Activated CD4-positive, alpha-beta T cell treated with anti-CD3 and anti-CD28 coated beads, Interleukin-2, amount 10 ng/mL, durations not matched to agents 7 days and 5 days (primary cell): Measurements from ENCODE around the gene ADAMTS7. TPM values are rescaled to one million over a fixed set of nuclear protein-coding genes. Genes with fewer than 3 reads are reported as not detected.
"Not testable (repeated sequence)": the region's sequence is repeated elsewhere in the genome, so short reads cannot be mapped to it uniquely, and the experiment has no call there.

Experiments
- CTCF ChIA-PET: fragments of 350-600 bp; sonication (Branson Sonifier 250); formaldehyde crosslinking; loops from one replicate; lab custom pipeline; 2021; ENCODE audit warnings: antibody characterized with exemption; lab: Charles Lee
- POLR2A ChIA-PET: fragments of 350-600 bp; sonication (Branson Sonifier 250); formaldehyde crosslinking; loops from one replicate; lab custom pipeline; 2021; ENCODE audit warnings: antibody characterized with exemption; lab: Charles Lee
- DNase-seq: peaks from one replicate; pipeline ENCODE4 v3.0.0-alpha.2; 2020
- H3K27ac Mint-ChIP-seq: one replicate; pipeline ENCODE4 v1.8.0; 2021; ENCODE audit warnings: mild to moderate bottlenecking, moderate library complexity, mixed read lengths
- H3K27me3 Mint-ChIP-seq: one replicate; pipeline ENCODE4 v1.8.0; 2021; ENCODE audit warnings: mixed read lengths
- H3K36me3 Mint-ChIP-seq: one replicate; pipeline ENCODE4 v1.8.0; 2021; ENCODE audit warnings: low read depth, mixed read lengths
- H3K4me1 Mint-ChIP-seq: one replicate; pipeline ENCODE4 v1.8.0; 2021; ENCODE audit warnings: mixed read lengths
- H3K4me3 Mint-ChIP-seq: one replicate; pipeline ENCODE4 v1.8.0; 2021; ENCODE audit warnings: mild to moderate bottlenecking, moderate library complexity, mixed read lengths
- H3K9me3 Mint-ChIP-seq: one replicate; pipeline ENCODE4 v1.8.0; 2021; ENCODE audit warnings: mixed read lengths
- total RNA-seq, 2 experiments: library from RNA; stranded (reverse); gene quantifications; one replicate each; pipeline ENCODE4 v1.2.3, GENCODE V29; 2021

ADAMTS7 gene
- total RNA-seq, 2 experiments from 2014 or later: 0.10 to 0.12 TPM

GRCh38 chr15:78757636-78757905, 53.7 kb downstream of the ADAMTS7 start:
- no peak for DNase-seq
- Mint-ChIP-seq H3K4me1 (peaks cover 25% of the 10 kb centered on the region), H3K27ac (peak overlapping the region; percentile 79), H3K4me3 (no peak overlapping the region), H3K27me3 (no peaks in the 10 kb centered on the region), H3K36me3 (no peaks in the 10 kb centered on the region), H3K9me3 (no peaks in the 10 kb centered on the region)
- ChIA-PET CTCF (interaction anchor here (0.7 kb wide), 1 partner anchor 131 kb away, joined by 3 read pairs; no protein-coding TSS in a partner anchor), POLR2A (no interaction called here)

- H3K36me3 Mint-ChIP-seq, H3K4me3 Mint-ChIP-seq, POLR2A ChIA-PET, H3K9me3 Mint-ChIP-seq, H3K27me3 Mint-ChIP-seq, DNase-seq: not testable (repeated sequence)
- peak overlapping the region; percentile 79 for H3K27ac Mint-ChIP-seq
- H3K4me1 Mint-ChIP-seq: peaks cover 23% of the 10 kb centered on the region
- CTCF ChIA-PET: interaction anchor here (1.1 kb wide), 1 partner anchor 52 kb away, joined by 3 read pairs; no protein-coding TSS in a partner anchor
These were observed 54.3 kb downstream of the ADAMTS7 start for GRCh38 chr15:78756781-78757635.

GRCh38 chr15:78755900-78756591, 55.2 kb downstream of the ADAMTS7 start:
- peaks cover 14% of the 10 kb centered on the region for H3K4me1 Mint-ChIP-seq
- POLR2A ChIA-PET, H3K9me3 Mint-ChIP-seq, H3K27me3 Mint-ChIP-seq, H3K27ac Mint-ChIP-seq, H3K36me3 Mint-ChIP-seq, H3K4me3 Mint-ChIP-seq: not testable (repeated sequence)
- peak; percentile 50 for DNase-seq
- CTCF ChIA-PET: interaction anchor here (1.1 kb wide), 1 partner anchor 53 kb away, joined by 3 read pairs; no protein-coding TSS in a partner anchor

DNA sequence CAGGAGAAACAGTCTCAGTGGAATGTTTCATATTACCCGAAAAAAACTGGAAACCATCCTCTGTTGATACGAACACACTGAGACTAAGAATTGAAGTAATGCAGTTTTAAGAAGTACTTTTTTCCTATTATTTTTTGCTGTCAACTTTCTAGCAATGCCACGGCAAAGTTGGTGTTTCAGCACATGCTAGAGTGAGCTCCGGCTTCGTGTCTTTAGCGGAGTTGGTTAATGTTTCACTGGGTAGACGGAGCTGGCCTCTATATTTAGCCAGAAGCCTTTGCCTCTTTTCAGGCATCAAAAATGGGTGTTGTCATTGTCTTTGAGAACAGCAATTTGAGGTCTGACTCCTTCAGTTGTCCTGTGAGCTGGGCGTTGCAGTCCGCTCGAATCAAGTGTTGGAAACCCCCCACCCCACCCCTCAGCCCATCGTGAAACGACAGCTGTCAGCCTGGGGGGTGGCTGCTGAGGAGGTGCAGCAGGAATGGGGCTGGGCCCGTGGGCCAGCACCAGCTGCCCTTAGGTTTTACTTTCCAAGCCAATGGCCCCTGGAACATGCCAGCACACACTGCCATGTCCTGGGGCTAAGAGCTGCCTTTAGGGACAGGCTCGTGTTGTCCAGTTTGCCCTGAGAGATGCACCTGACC, 56.5 kb downstream of the ADAMTS7 start:
- POLR2A ChIA-PET, H3K27me3 Mint-ChIP-seq, DNase-seq, H3K36me3 Mint-ChIP-seq, H3K27ac Mint-ChIP-seq, H3K4me3 Mint-ChIP-seq, H3K9me3 Mint-ChIP-seq: not testable (repeated sequence)
- peaks cover 13% of the 10 kb centered on the region for H3K4me1 Mint-ChIP-seq
- CTCF ChIA-PET: interaction anchor here (1.7 kb wide), 1 partner anchor 54 kb away, joined by 4 read pairs; no protein-coding TSS in a partner anchor

- DNase-seq, H3K27ac Mint-ChIP-seq, H3K36me3 Mint-ChIP-seq, H3K4me3 Mint-ChIP-seq, H3K9me3 Mint-ChIP-seq, H3K27me3 Mint-ChIP-seq, POLR2A ChIA-PET: not testable (repeated sequence)
- CTCF ChIA-PET: interaction anchor here (1.7 kb wide), 1 partner anchor 55 kb away, joined by 4 read pairs; no protein-coding TSS in a partner anchor
- peaks cover 13% of the 10 kb centered on the region for H3K4me1 Mint-ChIP-seq
These were observed 57.3 kb downstream of the ADAMTS7 start for GRCh38 chr15:78753751-78754535.

DNA sequence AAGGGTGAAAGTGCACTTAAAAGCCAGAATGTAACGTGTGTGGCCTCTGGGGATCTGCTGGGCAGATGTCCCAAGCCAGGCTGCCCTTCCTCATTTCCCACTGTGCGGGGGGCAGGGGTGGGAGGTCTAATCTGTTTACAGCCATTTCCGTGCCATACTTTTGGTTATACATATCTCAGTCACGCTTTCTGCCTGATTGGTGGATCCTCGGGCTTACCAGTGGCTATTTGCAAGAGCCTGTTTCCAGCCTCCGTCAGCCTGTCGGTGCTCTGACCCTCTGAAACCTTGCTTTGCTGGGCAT, 58.0 kb downstream of the ADAMTS7 start:
- CTCF ChIA-PET: interaction anchor here (0.6 kb wide), 1 partner anchor 60 kb away, joined by 3 read pairs; no protein-coding TSS in a partner anchor
- H3K27ac Mint-ChIP-seq, POLR2A ChIA-PET, DNase-seq, H3K9me3 Mint-ChIP-seq, H3K27me3 Mint-ChIP-seq, H3K4me3 Mint-ChIP-seq, H3K36me3 Mint-ChIP-seq: not testable (repeated sequence)
- peaks cover 13% of the 10 kb centered on the region for H3K4me1 Mint-ChIP-seq

DNA sequence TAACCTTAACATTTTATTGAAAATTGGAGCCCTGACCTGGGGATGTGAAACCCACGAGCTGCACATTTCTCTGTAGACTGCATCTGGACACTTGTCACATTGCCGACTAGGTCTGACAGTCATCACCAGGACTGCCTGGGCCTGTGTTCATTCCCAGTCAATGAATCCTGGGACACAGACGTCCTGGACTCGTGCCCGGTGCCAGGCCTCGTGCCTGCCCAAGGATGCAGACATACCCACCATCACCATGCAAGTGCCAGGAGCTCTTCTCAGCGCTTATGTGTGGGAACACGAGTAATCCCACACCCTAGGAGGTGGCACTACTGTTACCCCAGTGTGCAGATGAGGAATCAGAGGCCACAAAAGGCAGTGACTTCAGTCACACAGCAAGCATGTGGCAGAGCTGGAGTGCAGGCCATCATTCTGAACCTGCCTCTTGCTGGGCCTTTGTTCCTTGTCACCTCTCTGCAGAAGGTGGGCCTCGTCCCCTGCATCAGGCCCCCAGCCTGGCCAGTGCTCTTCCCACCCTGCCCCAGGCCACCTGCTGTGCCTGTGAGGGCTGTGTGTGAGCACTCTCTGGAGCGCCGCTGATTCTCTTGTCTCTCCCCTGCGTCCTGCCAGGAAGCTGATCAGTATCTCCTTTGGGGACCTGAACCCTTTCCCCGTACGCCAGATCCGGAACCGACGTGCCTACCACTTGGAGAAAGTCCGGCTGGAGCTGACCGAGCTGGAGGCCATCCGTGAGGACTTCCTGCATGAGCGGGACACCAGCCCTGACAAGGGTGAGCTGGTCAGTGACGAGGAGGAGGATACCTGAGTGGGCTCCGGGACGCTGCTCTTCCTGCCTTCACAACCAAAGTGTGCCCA, 58.5 kb downstream of the ADAMTS7 start:
- H3K36me3 Mint-ChIP-seq: no peaks in the 10 kb centered on the region
- no peak overlapping the region for H3K4me3 Mint-ChIP-seq
- DNase-seq: no peak
- POLR2A ChIA-PET: no interaction called here
- peaks cover 13% of the 10 kb centered on the region for H3K4me1 Mint-ChIP-seq
- no peaks in the 10 kb centered on the region for H3K27me3 Mint-ChIP-seq
- CTCF ChIA-PET: interaction anchor here (0.6 to 3.1 kb wide), 3 partner anchors 8 to 60 kb away, joined by 3 to 15 read pairs (median 4); no protein-coding TSS in a partner anchor
- no peaks in the 10 kb centered on the region for H3K9me3 Mint-ChIP-seq
- H3K27ac Mint-ChIP-seq: no peak overlapping the region

- no peaks in the 10 kb centered on the region for H3K9me3 Mint-ChIP-seq
- ChIA-PET POLR2A (no interaction called here), CTCF (interaction anchor here (1.1 to 3.1 kb wide), 6 partner anchors 9 to 122 kb away, joined by 4 to 15 read pairs (median 4); partner anchors contain the start of genes ADAMTS7 and MORF4L1)
- no peaks in the 10 kb centered on the region for H3K36me3 Mint-ChIP-seq
- no peak overlapping the region for H3K4me3 Mint-ChIP-seq
- H3K27ac Mint-ChIP-seq: no peak overlapping the region
- DNase-seq: no peak
- peaks cover 5% of the 10 kb centered on the region for H3K4me1 Mint-ChIP-seq
- H3K27me3 Mint-ChIP-seq: no peaks in the 10 kb centered on the region
These were observed 59.7 kb downstream of the ADAMTS7 start for GRCh38 chr15:78751602-78751979.

GRCh38 chr15:78750974-78751601, 60.2 kb downstream of the ADAMTS7 start:
- POLR2A ChIA-PET, H3K4me1 Mint-ChIP-seq, H3K36me3 Mint-ChIP-seq, H3K27me3 Mint-ChIP-seq, H3K4me3 Mint-ChIP-seq, H3K9me3 Mint-ChIP-seq, H3K27ac Mint-ChIP-seq: not testable (repeated sequence)
- CTCF ChIA-PET: interaction anchor here (1.1 to 3.1 kb wide), 6 partner anchors 10 to 122 kb away, joined by 4 to 15 read pairs (median 4); partner anchors contain the start of genes ADAMTS7 and MORF4L1
- peak; percentile 93 for DNase-seq

GRCh38 chr15:78750566-78750965, 60.7 kb downstream of the ADAMTS7 start:
- H3K27ac Mint-ChIP-seq: no peak overlapping the region
- no peaks in the 10 kb centered on the region for H3K9me3 Mint-ChIP-seq
- H3K4me3 Mint-ChIP-seq: no peak overlapping the region
- no peaks in the 10 kb centered on the region for H3K27me3 Mint-ChIP-seq
- H3K4me1 Mint-ChIP-seq: peaks cover 5% of the 10 kb centered on the region
- ChIA-PET POLR2A (no interaction called here), CTCF (interaction anchor here (1.1 to 3.1 kb wide), 5 partner anchors 10 to 123 kb away, joined by 4 to 15 read pairs (median 4); partner anchors contain the start of genes ADAMTS7 and MORF4L1)
- H3K36me3 Mint-ChIP-seq: no peaks in the 10 kb centered on the region
- DNase-seq: no peak

- Mint-ChIP-seq H3K4me1 (peaks cover 5% of the 10 kb centered on the region), H3K27me3 (no peaks in the 10 kb centered on the region), H3K36me3 (no peaks in the 10 kb centered on the region), H3K4me3 (no peak overlapping the region), H3K27ac (no peak overlapping the region), H3K9me3 (no peaks in the 10 kb centered on the region)
- no peak for DNase-seq
- POLR2A ChIA-PET: no interaction called here
- CTCF ChIA-PET: interaction anchor here (1.7 to 3.1 kb wide), 2 partner anchors 9 to 11 kb away, joined by 4 to 15 read pairs; no protein-coding TSS in a partner anchor
These were observed 61.4 kb downstream of the ADAMTS7 start for GRCh38 chr15:78749831-78750230.
